HFFc6 (cell line): ENCODE results near the gene PABPC3. TPM values are rescaled to one million over a fixed set of nuclear protein-coding genes. Genes with fewer than 3 reads are reported as not detected.

Experiments
- DNase-seq: peaks from one replicate; pipeline ENCODE4 v3.0.0-alpha.2; 2018
- H3K27ac Mint-ChIP-seq: 2 replicates; pipeline ENCODE4 v1.8.0; 2020; ENCODE audit warnings: mild to moderate bottlenecking, mixed read lengths
- H3K27me3 Mint-ChIP-seq: 2 replicates; pipeline ENCODE4 v1.8.0; 2021; ENCODE audit warnings: mild to moderate bottlenecking, moderate library complexity, mixed read lengths; ENCODE audit not compliant: insufficient read depth
- H3K36me3 Mint-ChIP-seq: 2 replicates; pipeline ENCODE4 v1.8.0; 2021; ENCODE audit warnings: low read depth, mixed read lengths
- H3K4me1 Mint-ChIP-seq: 2 replicates; pipeline ENCODE4 v1.8.0; 2020; ENCODE audit warnings: low read depth, mixed read lengths
- H3K4me3 Mint-ChIP-seq: 2 replicates; pipeline ENCODE4 v1.8.0; 2020; ENCODE audit warnings: mild to moderate bottlenecking, moderate library complexity, mixed read lengths
- H3K9me3 Mint-ChIP-seq: 2 replicates; pipeline ENCODE4 v1.8.0; 2020; ENCODE audit warnings: mild to moderate bottlenecking, mixed read lengths
- CTCF ChIP-seq: fragments of 200-600 bp; sonication (generic); IDR thresholded peaks from 2 replicates; pipeline ENCODE4 v1.5.0; 2021; ENCODE audit warnings: antibody characterized with exemption, mild to moderate bottlenecking
- total RNA-seq, 6 experiments: library from RNA; stranded (reverse); fragmentation: NEBNext Ultra II Directional; extraction: Animal tissue kit (Norgen Biotek cat#: 25700); gene quantifications; 2 replicates in 1 of 6; 3 replicates in 5 of 6; pipeline ENCODE4 v1.2.3, GENCODE V29; 2021

Gene PABPC3
- total RNA-seq, 6 experiments from 2014 or later, result 0.14 to 0.38 (median 0.32) TPM

- H3K27me3 Mint-ChIP-seq, result peaks cover 4% of the 10 kb centered on the region; the same call in 1 of the 2 replicates
- no peak for TF ChIP-seq CTCF
- H3K4me3 Mint-ChIP-seq, result no peak overlapping the region
- H3K36me3 Mint-ChIP-seq, result no peaks in the 10 kb centered on the region
- no peak overlapping the region for H3K27ac Mint-ChIP-seq
- no peaks in the 10 kb centered on the region for H3K9me3 Mint-ChIP-seq
- DNase-seq, result no peak
- H3K4me1 Mint-ChIP-seq, result no peaks in the 10 kb centered on the region
Measured at GRCh38 chr13:25147638-25148401, 51.9 kb downstream of the PABPC3 start.

GRCh38 chr13:25148402-25148771, 52.5 kb downstream of the PABPC3 start:
- H3K4me1 Mint-ChIP-seq, result no peaks in the 10 kb centered on the region
- DNase-seq, result no peak
- no peaks in the 10 kb centered on the region for H3K9me3 Mint-ChIP-seq
- no peak for TF ChIP-seq CTCF
- H3K27ac Mint-ChIP-seq, result no peak overlapping the region
- H3K27me3 Mint-ChIP-seq, result peaks cover 4% of the 10 kb centered on the region; the same call in 1 of the 2 replicates
- H3K36me3 Mint-ChIP-seq, result no peaks in the 10 kb centered on the region
- H3K4me3 Mint-ChIP-seq, result no peak overlapping the region

Other genes starting within 250 kb of the PABPC3 start
- gene AMER2, start 76.2 kb downstream of the PABPC3 start, total RNA-seq, result not detected
- gene MTMR6, start 191.4 kb downstream of the PABPC3 start, total RNA-seq, result 10 to 100 TPM; 23.5 to 31.0 (median 28.4) TPM
- gene NUP58, start 205.5 kb downstream of the PABPC3 start, total RNA-seq, result 10 to 100 TPM; 44.6 to 51.6 (median 46.8) TPM